ENCODE data around the gene TET2. TPM values are rescaled to one million over a fixed set of nuclear protein-coding genes. Genes with fewer than 3 reads are reported as not detected.

TET2 gene
- total RNA-seq, 6 donors from 2014 or later = 25.1 to 41.9 (median 29.7) TPM

GRCh38 chr4:105149771-105150170, 3.1 kb downstream of the TET2 start:
- Histone ChIP-seq H3K27me3 (no peaks in the 10 kb centered on the region), H3K27ac (peak overlapping the region in 1 of 4 donors; percentile 9), H3K9me3 (no peaks in the 10 kb centered on the region), H3K36me3 (no peaks in the 10 kb centered on the region), H3K4me1 (peaks cover 13 to 39% (median 21%) of the 10 kb centered on the region in 4 donors), H3K4me3 (peak overlapping the region in 1 of 4 donors; percentile 79)
- 58 to 59% methylated on average over 1 of the region's 1 CpG for WGBS, 2 donors
- DNase-seq = peak in 1 of 2 donors; percentile 54
- ATAC-seq (ENCODE audit: low FRiP score in 2 of 2) = no peak
- no peak for TF ChIP-seq POLR2A (IDR thresholded peaks at IDR 0.05)
- TF ChIP-seq CTCF (IDR thresholded peaks at IDR 0.05) = no peak
- TF ChIP-seq EP300 (IDR thresholded peaks at IDR 0.05) = no peak
- no peak for TF ChIP-seq POLR2AphosphoS5 (IDR thresholded peaks at IDR 0.05)

- peaks cover 17 to 38% (median 27%) of the 10 kb centered on the region in 4 donors for H3K4me1 ChIP-seq
- DNase-seq = no peak
- no peak overlapping the region for H3K27ac ChIP-seq
- H3K4me3 ChIP-seq = no peak overlapping the region
- no peak for ATAC-seq (ENCODE audit: low FRiP score in 2 of 2)
- TF ChIP-seq POLR2A (IDR thresholded peaks at IDR 0.05) (no peak), EP300 (IDR thresholded peaks at IDR 0.05) (no peak), POLR2AphosphoS5 (IDR thresholded peaks at IDR 0.05) (no peak), CTCF (IDR thresholded peaks at IDR 0.05) (no peak)
- no peaks in the 10 kb centered on the region for H3K9me3 ChIP-seq
- H3K36me3 ChIP-seq = no peaks in the 10 kb centered on the region
- H3K27me3 ChIP-seq = no peaks in the 10 kb centered on the region
Measured at GRCh38 chr4:105150503-105150902, 3.8 kb downstream of the TET2 start.

GRCh38 chr4:105153749-105154148, 7.1 kb downstream of the TET2 start:
- H3K4me1 ChIP-seq = peaks cover 28 to 38% (median 30%) of the 10 kb centered on the region in 4 donors
- TF ChIP-seq EP300 (IDR thresholded peaks at IDR 0.05) (no peak), CTCF (IDR thresholded peaks at IDR 0.05) (no peak), POLR2A (IDR thresholded peaks at IDR 0.05) (no peak), POLR2AphosphoS5 (IDR thresholded peaks at IDR 0.05) (no peak)
- H3K4me3 ChIP-seq = no peak overlapping the region
- no peak for ATAC-seq (ENCODE audit: low FRiP score in 2 of 2)
- no peak for DNase-seq
- H3K36me3 ChIP-seq = no peaks in the 10 kb centered on the region
- no peaks in the 10 kb centered on the region for H3K27me3 ChIP-seq
- WGBS, 2 donors = 81 to 83% methylated on average over 1 of the region's 1 CpG
- no peaks in the 10 kb centered on the region for H3K9me3 ChIP-seq
- H3K27ac ChIP-seq = no peak overlapping the region

- no peak overlapping the region for H3K27ac ChIP-seq
- no peak for DNase-seq
- no peaks in the 10 kb centered on the region for H3K36me3 ChIP-seq
- TF ChIP-seq CTCF (IDR thresholded peaks at IDR 0.05) (no peak), POLR2A (IDR thresholded peaks at IDR 0.05) (no peak)
- no peak overlapping the region for H3K4me3 ChIP-seq
- H3K27me3 ChIP-seq = no peaks in the 10 kb centered on the region
- peaks cover 23 to 30% (median 27%) of the 10 kb centered on the region in 4 donors for H3K4me1 ChIP-seq
- no peak for ATAC-seq (ENCODE audit: low FRiP score in 2 of 2)
- 95 to 96% methylated on average over 5 of the region's 5 CpGs for WGBS, 2 donors
- H3K9me3 ChIP-seq = no peaks in the 10 kb centered on the region
Measured at GRCh38 chr4:105154576-105154975, 7.9 kb downstream of the TET2 start.

- ATAC-seq (ENCODE audit: low FRiP score in 2 of 2) (no peak), DNase-seq (no peak)
- Histone ChIP-seq H3K9me3 (no peaks in the 10 kb centered on the region), H3K27me3 (no peaks in the 10 kb centered on the region), H3K27ac (no peak overlapping the region), H3K4me1 (peaks cover 17 to 22% (median 20%) of the 10 kb centered on the region in 4 donors), H3K4me3 (no peak overlapping the region), H3K36me3 (no peaks in the 10 kb centered on the region)
- 55 to 68% methylated on average over 1 of the region's 1 CpG for WGBS, 2 donors
- TF ChIP-seq POLR2A (IDR thresholded peaks at IDR 0.05) = no peak
- TF ChIP-seq EP300 (IDR thresholded peaks at IDR 0.05) = no peak
- TF ChIP-seq POLR2AphosphoS5 (IDR thresholded peaks at IDR 0.05) = no peak
- no peak for TF ChIP-seq CTCF (IDR thresholded peaks at IDR 0.05)
Measured at GRCh38 chr4:105155426-105155825, 8.8 kb downstream of the TET2 start.
